SK-N-SH (cell line): ENCODE data around the gene RNF166. TPM values are rescaled to one million over a fixed set of nuclear protein-coding genes. Genes with fewer than 3 reads are reported as not detected.

Experiments
- CTCF ChIA-PET: fragments of 300-600, 350-600 bp; formaldehyde crosslinking; extraction: SDS; loops from one replicate; lab custom pipeline; 2021; lab: Yijun Ruan, JAX
- POLR2A ChIA-PET: fragments of 350-600 bp; sonication (Branson Sonifier 250); formaldehyde crosslinking; extraction: SDS; loops from one replicate; lab custom pipeline; 2020; ENCODE audit warnings: antibody characterized with exemption, inconsistent platforms; lab: Yijun Ruan, JAX
- DNase-seq: peaks from one replicate; pipeline ENCODE4 v3.0.0; 2012
- H2AFZ ChIP-seq: fragments of 200-600 bp; sonication (generic); 2 replicates; pipeline ENCODE4 v1.8.1; 2016; ENCODE audit warnings: antibody characterized with exemption, mild to moderate bottlenecking, low read depth
- H3F3A ChIP-seq: fragments of 200-600 bp; sonication (generic); replicated peaks from 2 replicates; pipeline ENCODE3; 2016; ENCODE audit warnings: antibody characterized with exemption, mild to moderate bottlenecking; ENCODE audit not compliant: insufficient read depth
- H3K27ac ChIP-seq, 2 experiments: fragments of 200-500 bp in 1 of 2; fragments of 200-600 bp in 1 of 2; sonication (Bioruptor generic) in 1 of 2; sonication (generic), shearing (Covaris generic) in 1 of 2; 2 replicates each; pipeline versions ENCODE4 v1.5.1 to v1.6.1; 2014 to 2016; ENCODE audit warnings: low read depth in 2 of 2, inconsistent platforms in 1 of 2, low read length in 1 of 2, mild to moderate bottlenecking in 1 of 2, mixed read lengths in 1 of 2
- H3K27me3 ChIP-seq: fragments of 200-600 bp; sonication (generic), shearing (Covaris generic); 2 replicates; pipeline ENCODE4 v1.6.1; 2016; ENCODE audit warnings: mixed run types; ENCODE audit not compliant: insufficient read depth
- H3K36me3 ChIP-seq, 2 experiments: fragments of 200-500 bp in 1 of 2; fragments of 200-600 bp in 1 of 2; sonication (Bioruptor generic) in 1 of 2; sonication (generic) in 1 of 2; replicated peaks in 1 of 2; 2 replicates each; pipeline versions ENCODE3 to v1.5.1; 2014 to 2016; ENCODE audit warnings: low read length in 1 of 2, mild to moderate bottlenecking in 1 of 2; ENCODE audit not compliant: insufficient read depth in 2 of 2, control insufficient read depth in 1 of 2
- H3K4me1 ChIP-seq, 2 experiments: fragments of 200-500 bp in 1 of 2; fragments of 200-600 bp in 1 of 2; sonication (Bioruptor generic) in 1 of 2; sonication (generic), shearing (Covaris generic) in 1 of 2; 2 replicates each; pipeline versions ENCODE4 v1.5.1 to v1.6.1; 2014 to 2016; ENCODE audit warnings: low read depth in 1 of 2, low read length in 1 of 2, mixed run types in 1 of 2; ENCODE audit not compliant: insufficient read depth in 2 of 2, control insufficient read depth in 1 of 2
- H3K4me2 ChIP-seq: fragments of 200-600 bp; sonication (generic), shearing (Covaris generic); 2 replicates; pipeline ENCODE4 v1.6.1; 2017; ENCODE audit warnings: mixed run types
- H3K4me3 ChIP-seq, 2 experiments: fragments of 200-500 bp in 1 of 2; fragments of 200-600 bp in 1 of 2; sonication (Bioruptor generic) in 1 of 2; sonication (generic), shearing (Covaris generic) in 1 of 2; 2 replicates each; pipeline versions ENCODE4 v1.5.1 to v1.8.1; 2014 to 2016; ENCODE audit warnings: low read depth in 2 of 2, inconsistent platforms in 1 of 2, low read length in 1 of 2, mild to moderate bottlenecking in 1 of 2, mixed read lengths in 1 of 2, moderate library complexity in 1 of 2
- H3K79me2 ChIP-seq: fragments of 200-600 bp; sonication (generic); 2 replicates; pipeline ENCODE4 v1.8.1; 2017; ENCODE audit warnings: mild to moderate bottlenecking; ENCODE audit not compliant: insufficient read depth
- H3K9ac ChIP-seq: fragments of 200-600 bp; sonication (generic); 2 replicates; pipeline ENCODE4 v1.6.1; 2017; ENCODE audit warnings: mixed run types
- H3K9me2 ChIP-seq: fragments of 200-600 bp; sonication (generic); 2 replicates; pipeline ENCODE4 v1.6.1; 2017; ENCODE audit warnings: mixed run types
- H3K9me3 ChIP-seq: fragments of 200-600 bp; sonication (generic); 2 replicates; pipeline ENCODE4 v1.6.1; 2017; ENCODE audit warnings: mixed run types, mild to moderate bottlenecking, moderate library complexity
- H4K20me1 ChIP-seq: fragments of 200-600 bp; sonication (generic); 2 replicates; pipeline ENCODE4 v1.6.1; 2017; ENCODE audit warnings: mild to moderate bottlenecking, mixed run types; ENCODE audit not compliant: insufficient read depth
- CHD2 ChIP-seq: fragments of 150-350 bp; IDR thresholded peaks from 2 replicates; pipeline ENCODE4 v1.6.1; 2018; ENCODE audit warnings: low read length; ENCODE audit not compliant: partially characterized antibody
- ELF1 ChIP-seq: IDR thresholded peaks from 2 replicates; pipeline ENCODE4 v1.4.0; 2012
- FOXJ3 ChIP-seq: sonication (generic); formaldehyde crosslinking; IDR thresholded peaks from 2 replicates; pipeline ENCODE4 v1.5.1; 2020; ENCODE audit warnings: mild to moderate bottlenecking, missing genetic modification reagents
- GABPA ChIP-seq: IDR thresholded peaks from 2 replicates; pipeline ENCODE4 v1.4.0; 2012; ENCODE audit warnings: low read depth, mild to moderate bottlenecking
- MEF2A ChIP-seq: IDR thresholded peaks from 2 replicates; pipeline ENCODE4 v1.4.0; 2012; ENCODE audit warnings: low read depth, borderline replicate concordance
- MXI1 ChIP-seq: IDR thresholded peaks from 2 replicates; pipeline ENCODE4 v1.6.1; 2012; ENCODE audit warnings: mild to moderate bottlenecking, low read depth, low read length, improper control_type of control experiment
- RAD21 ChIP-seq: IDR thresholded peaks from 2 replicates; pipeline ENCODE4 v1.6.1; 2012; ENCODE audit warnings: mild to moderate bottlenecking, low read length
- RFX5 ChIP-seq: IDR thresholded peaks from 2 replicates; pipeline ENCODE4 v1.6.1; 2012; ENCODE audit warnings: mild to moderate bottlenecking, improper control_type of control experiment, low read length
- RXRA ChIP-seq: IDR thresholded peaks from 2 replicates; pipeline ENCODE4 v1.4.0; 2012; ENCODE audit warnings: low read depth, mild to moderate bottlenecking, borderline replicate concordance
- SMC3 ChIP-seq: IDR thresholded peaks from 2 replicates; pipeline ENCODE4 v1.6.1; 2012; ENCODE audit warnings: low read depth, low read length, improper control_type of control experiment
- TCF12 ChIP-seq: IDR thresholded peaks from 2 replicates; pipeline ENCODE4 v1.4.0; 2012
- WGBS: methylation state at CpG from one replicate; pipeline ENCODE4 v1.1.6; 2017; ENCODE audit warnings: low lambda C conversion rate; 5-methylcytosine and 5-hydroxymethylcytosine counted together
- polyA plus RNA-seq, 3 experiments: library from polyadenylated mRNA; depleted of rRNA; stranded (reverse); fragments of >200 nt; gene quantifications; 2 replicates each; pipeline ENCODE4 v1.2.3, GENCODE V29; 2012
- TF ChIP-seq, protein P1 (sequence below): fragments of 150-350 bp; IDR thresholded peaks from 2 replicates; pipeline ENCODE4 v1.6.1; 2017; ENCODE audit warnings: antibody characterized with exemption, low read length, low read depth, borderline replicate concordance
- TF ChIP-seq, protein P2 (sequence below): fragments of 200-600 bp; sonication (generic); IDR thresholded peaks from 2 replicates; pipeline ENCODE4 v1.6.1; 2017; ENCODE audit warnings: antibody characterized with exemption, mild to moderate bottlenecking, moderate library complexity
- TF ChIP-seq, protein P3 (sequence below): IDR thresholded peaks from 2 replicates; pipeline ENCODE4 v1.4.0; 2012; ENCODE audit warnings: low read depth, borderline replicate concordance
- TF ChIP-seq, protein P4 (sequence below): IDR thresholded peaks from 2 replicates; pipeline ENCODE4 v1.4.0; 2012; ENCODE audit warnings: low read depth, borderline replicate concordance

Gene RNF166
- polyA plus RNA-seq, 1 of the 3 experiments (the other 2 are of a cell fraction): 17.2 TPM

- no peaks in the 10 kb centered on the region for H4K20me1 ChIP-seq
- H3K4me3 ChIP-seq: no peak overlapping the region
- 0 out of 2 replicates have a peak overlapping the region, but pooled peaks have one; percentile 51 for H2AFZ ChIP-seq
- ChIA-PET POLR2A (no interaction called here), CTCF (interaction anchor here (1.0 to 1.9 kb wide), 7 partner anchors 9 to 53 kb away, joined by 3 to 12 read pairs (median 4); no protein-coding TSS in a partner anchor)
- WGBS: 76% methylated on average over 10 of the region's 15 CpGs
- no peaks in the 10 kb centered on the region for H3K36me3 ChIP-seq
- H3K27ac ChIP-seq: no peak overlapping the region
- H3K27me3 ChIP-seq: no peaks in the 10 kb centered on the region; the same call in 1 of the 2 replicates
- no peak for TF ChIP-seq MXI1
- TF ChIP-seq, protein P1, sequence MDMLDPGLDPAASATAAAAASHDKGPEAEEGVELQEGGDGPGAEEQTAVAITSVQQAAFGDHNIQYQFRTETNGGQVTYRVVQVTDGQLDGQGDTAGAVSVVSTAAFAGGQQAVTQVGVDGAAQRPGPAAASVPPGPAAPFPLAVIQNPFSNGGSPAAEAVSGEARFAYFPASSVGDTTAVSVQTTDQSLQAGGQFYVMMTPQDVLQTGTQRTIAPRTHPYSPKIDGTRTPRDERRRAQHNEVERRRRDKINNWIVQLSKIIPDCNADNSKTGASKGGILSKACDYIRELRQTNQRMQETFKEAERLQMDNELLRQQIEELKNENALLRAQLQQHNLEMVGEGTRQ: no peak
- TF ChIP-seq RFX5: no peak
- no peak for TF ChIP-seq MEF2A
- TF ChIP-seq, protein P2, sequence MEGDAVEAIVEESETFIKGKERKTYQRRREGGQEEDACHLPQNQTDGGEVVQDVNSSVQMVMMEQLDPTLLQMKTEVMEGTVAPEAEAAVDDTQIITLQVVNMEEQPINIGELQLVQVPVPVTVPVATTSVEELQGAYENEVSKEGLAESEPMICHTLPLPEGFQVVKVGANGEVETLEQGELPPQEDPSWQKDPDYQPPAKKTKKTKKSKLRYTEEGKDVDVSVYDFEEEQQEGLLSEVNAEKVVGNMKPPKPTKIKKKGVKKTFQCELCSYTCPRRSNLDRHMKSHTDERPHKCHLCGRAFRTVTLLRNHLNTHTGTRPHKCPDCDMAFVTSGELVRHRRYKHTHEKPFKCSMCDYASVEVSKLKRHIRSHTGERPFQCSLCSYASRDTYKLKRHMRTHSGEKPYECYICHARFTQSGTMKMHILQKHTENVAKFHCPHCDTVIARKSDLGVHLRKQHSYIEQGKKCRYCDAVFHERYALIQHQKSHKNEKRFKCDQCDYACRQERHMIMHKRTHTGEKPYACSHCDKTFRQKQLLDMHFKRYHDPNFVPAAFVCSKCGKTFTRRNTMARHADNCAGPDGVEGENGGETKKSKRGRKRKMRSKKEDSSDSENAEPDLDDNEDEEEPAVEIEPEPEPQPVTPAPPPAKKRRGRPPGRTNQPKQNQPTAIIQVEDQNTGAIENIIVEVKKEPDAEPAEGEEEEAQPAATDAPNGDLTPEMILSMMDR: no peak
- no peak for TF ChIP-seq RXRA
- no peak for TF ChIP-seq FOXJ3 (CRISPR knock-in tag)
- no peak for TF ChIP-seq ELF1
- TF ChIP-seq SMC3: no peak
- no peak for TF ChIP-seq RAD21
- TF ChIP-seq, protein P3, sequence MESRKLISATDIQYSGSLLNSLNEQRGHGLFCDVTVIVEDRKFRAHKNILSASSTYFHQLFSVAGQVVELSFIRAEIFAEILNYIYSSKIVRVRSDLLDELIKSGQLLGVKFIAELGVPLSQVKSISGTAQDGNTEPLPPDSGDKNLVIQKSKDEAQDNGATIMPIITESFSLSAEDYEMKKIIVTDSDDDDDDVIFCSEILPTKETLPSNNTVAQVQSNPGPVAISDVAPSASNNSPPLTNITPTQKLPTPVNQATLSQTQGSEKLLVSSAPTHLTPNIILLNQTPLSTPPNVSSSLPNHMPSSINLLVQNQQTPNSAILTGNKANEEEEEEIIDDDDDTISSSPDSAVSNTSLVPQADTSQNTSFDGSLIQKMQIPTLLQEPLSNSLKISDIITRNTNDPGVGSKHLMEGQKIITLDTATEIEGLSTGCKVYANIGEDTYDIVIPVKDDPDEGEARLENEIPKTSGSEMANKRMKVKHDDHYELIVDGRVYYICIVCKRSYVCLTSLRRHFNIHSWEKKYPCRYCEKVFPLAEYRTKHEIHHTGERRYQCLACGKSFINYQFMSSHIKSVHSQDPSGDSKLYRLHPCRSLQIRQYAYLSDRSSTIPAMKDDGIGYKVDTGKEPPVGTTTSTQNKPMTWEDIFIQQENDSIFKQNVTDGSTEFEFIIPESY: no peak
- TF ChIP-seq, protein P4, sequence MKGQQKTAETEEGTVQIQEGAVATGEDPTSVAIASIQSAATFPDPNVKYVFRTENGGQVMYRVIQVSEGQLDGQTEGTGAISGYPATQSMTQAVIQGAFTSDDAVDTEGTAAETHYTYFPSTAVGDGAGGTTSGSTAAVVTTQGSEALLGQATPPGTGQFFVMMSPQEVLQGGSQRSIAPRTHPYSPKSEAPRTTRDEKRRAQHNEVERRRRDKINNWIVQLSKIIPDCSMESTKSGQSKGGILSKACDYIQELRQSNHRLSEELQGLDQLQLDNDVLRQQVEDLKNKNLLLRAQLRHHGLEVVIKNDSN: no peak
- TF ChIP-seq GABPA: no peak
- no peak for TF ChIP-seq TCF12
- no peak for TF ChIP-seq CHD2
- H3K9me3 ChIP-seq: no peaks in the 10 kb centered on the region
- peak; percentile 39 for DNase-seq
- no peaks in the 10 kb centered on the region for H3K79me2 ChIP-seq
- no peaks in the 10 kb centered on the region for H3K9me2 ChIP-seq
- H3K9ac ChIP-seq: no peak overlapping the region
- peaks cover 5% of the 10 kb centered on the region for H3F3A ChIP-seq
- peaks cover 5 to 12% of the 10 kb centered on the region in 2 experiments; a peak in 2 of 4 replicates for H3K4me1 ChIP-seq
- 0 out of 2 replicates have a peak overlapping the region, but pooled peaks have one; percentile 98 for H3K4me2 ChIP-seq
These were observed 21.5 kb downstream of the RNF166 start for GRCh38 chr16:88684569-88685155.
